SU-DHL-6 (cell line): ENCODE data around the gene EPS8.

Experiments used
- H2AFZ ChIP-seq: fragments of 200-600 bp; sonication (generic); 2 replicates; pipeline ENCODE4 v1.6.1; 2014; ENCODE audit warnings: low read depth, mild to moderate bottlenecking, moderate library complexity, mixed read lengths, antibody characterized with exemption, low read length; ENCODE audit not compliant: severe bottlenecking
- H3F3A ChIP-seq: fragments of 200-600 bp; shearing (Covaris generic); 2 replicates; pipeline ENCODE4 v1.6.0; 2016; ENCODE audit warnings: antibody characterized with exemption, mild to moderate bottlenecking; ENCODE audit not compliant: insufficient read depth
- H3K27ac ChIP-seq: fragments of 200-600 bp; sonication (generic); 2 replicates; pipeline ENCODE4 v1.5.1; 2016; ENCODE audit warnings: low read depth, mild to moderate bottlenecking, low read length, moderate library complexity, mixed read lengths
- H3K27me3 ChIP-seq: fragments of 200-600 bp; sonication (generic), shearing (Covaris generic); 2 replicates; pipeline ENCODE4 v1.6.0; 2014; ENCODE audit warnings: mild to moderate bottlenecking, low read length
- H3K36me3 ChIP-seq: fragments of 200-600 bp; sonication (generic); 2 replicates; pipeline ENCODE4 v1.6.1; 2014; ENCODE audit warnings: mild to moderate bottlenecking, low read length, mixed read lengths
- H3K4me2 ChIP-seq: fragments of 300-600, 200-600 bp; shearing (Covaris generic), sonication (generic); 2 replicates; pipeline ENCODE4 v1.6.0; 2014; ENCODE audit warnings: low read length, low read depth, mild to moderate bottlenecking; ENCODE audit not compliant: poor library complexity, severe bottlenecking
- H3K4me3 ChIP-seq: fragments of 200-600 bp; sonication (generic); 2 replicates; pipeline ENCODE4 v1.5.1; 2014; ENCODE audit warnings: antibody characterized with exemption, low read length, mild to moderate bottlenecking, mixed read lengths; ENCODE audit not compliant: insufficient read depth, poor library complexity, severe bottlenecking
- H3K79me2 ChIP-seq: fragments of 200-600 bp; sonication (generic); 2 replicates; pipeline ENCODE4 v1.6.1; 2014; ENCODE audit warnings: mild to moderate bottlenecking, low read length, moderate library complexity; ENCODE audit not compliant: insufficient read depth
- H3K9ac ChIP-seq: fragments of 200-600 bp; sonication (generic); 2 replicates; pipeline ENCODE4 v1.7.0; 2014; ENCODE audit warnings: mild to moderate bottlenecking, low read length
- H3K9me2 ChIP-seq: fragments of 200-600 bp; sonication (generic); replicated peaks from 2 replicates; pipeline ENCODE4 v1.6.1; 2014; ENCODE audit warnings: low read length; ENCODE audit not compliant: insufficient read depth
- H3K9me3 ChIP-seq: fragments of 200-600 bp; sonication (generic); 2 replicates; pipeline ENCODE4 v1.6.1; 2014; ENCODE audit warnings: low read length, mixed read lengths; ENCODE audit not compliant: insufficient read depth
- H4K20me1 ChIP-seq: fragments of 200-600 bp; sonication (generic); 2 replicates; pipeline ENCODE4 v1.6.1; 2014; ENCODE audit warnings: low read depth, mild to moderate bottlenecking, antibody characterized with exemption, low read length, moderate library complexity, mixed read lengths
- CTCF ChIP-seq: fragments of 200-600 bp; sonication (generic); IDR thresholded peaks from one replicate; pipeline ENCODE4 v1.5.1; 2017; ENCODE audit warnings: antibody characterized with exemption, mild to moderate bottlenecking, low read length, moderate library complexity; ENCODE audit not compliant: insufficient read depth, poor library complexity, severe bottlenecking
- EZH2phosphoT487 ChIP-seq: fragments of 200-600 bp; sonication (generic), shearing (Covaris generic); conservative IDR thresholded peaks from 2 replicates; pipeline ENCODE4 v1.6.1; 2018; ENCODE audit warnings: mild to moderate bottlenecking, antibody characterized with exemption, low read length, moderate library complexity, mixed read lengths

The EPS8 gene

GRCh38 chr12:15815730-15816129 lies 26.5 kb upstream of the EPS8 start:
- no peak for TF ChIP-seq CTCF
- Histone ChIP-seq H3F3A (no peaks in the 10 kb centered on the region), H2AFZ (no peak overlapping the region), H3K27me3 (no peaks in the 10 kb centered on the region), H3K79me2 (no peaks in the 10 kb centered on the region), H3K4me3 (no peak overlapping the region), H3K9ac (no peak overlapping the region), H4K20me1 (no peaks in the 10 kb centered on the region), H3K4me2 (no peak overlapping the region), H3K9me2 (no peaks in the 10 kb centered on the region), H3K36me3 (no peaks in the 10 kb centered on the region), H3K9me3 (no peaks in the 10 kb centered on the region), H3K27ac (no peak overlapping the region)

GRCh38 chr12:15811214-15812127 lies 22.3 kb upstream of the EPS8 start:
- Histone ChIP-seq H3K79me2 (no peaks in the 10 kb centered on the region), H3K27me3 (no peaks in the 10 kb centered on the region), H3K9me2 (no peaks in the 10 kb centered on the region), H3K4me3 (no peak overlapping the region), H3K4me2 (no peak overlapping the region), H4K20me1 (no peaks in the 10 kb centered on the region), H3K36me3 (no peaks in the 10 kb centered on the region), H3K9ac (no peak overlapping the region), H2AFZ (no peak overlapping the region), H3K9me3 (no peaks in the 10 kb centered on the region), H3F3A (no peaks in the 10 kb centered on the region), H3K27ac (no peak overlapping the region)
- no peak for TF ChIP-seq EZH2phosphoT487

GRCh38 chr12:15808652-15809051 lies 19.5 kb upstream of the EPS8 start:
- no peak overlapping the region for H3K4me3 ChIP-seq
- H3K9ac ChIP-seq: no peak overlapping the region
- no peak overlapping the region for H2AFZ ChIP-seq
- H3K27me3 ChIP-seq: no peaks in the 10 kb centered on the region
- H3K9me2 ChIP-seq: no peaks in the 10 kb centered on the region
- no peak overlapping the region for H3K27ac ChIP-seq
- no peaks in the 10 kb centered on the region for H3K9me3 ChIP-seq
- H3K36me3 ChIP-seq: no peaks in the 10 kb centered on the region
- H3F3A ChIP-seq: no peaks in the 10 kb centered on the region
- no peaks in the 10 kb centered on the region for H3K79me2 ChIP-seq
- H3K4me2 ChIP-seq: no peak overlapping the region
- TF ChIP-seq EZH2phosphoT487 (no peak), CTCF (no peak)
- no peaks in the 10 kb centered on the region for H4K20me1 ChIP-seq

GRCh38 chr12:15808250-15808649 lies 19.1 kb upstream of the EPS8 start:
- no peak overlapping the region for H3K4me2 ChIP-seq
- H2AFZ ChIP-seq: no peak overlapping the region
- no peak for TF ChIP-seq CTCF
- TF ChIP-seq EZH2phosphoT487: no peak
- H3K9ac ChIP-seq: no peak overlapping the region
- no peak overlapping the region for H3K4me3 ChIP-seq
- no peaks in the 10 kb centered on the region for H3K27me3 ChIP-seq
- no peaks in the 10 kb centered on the region for H3K36me3 ChIP-seq
- H3K27ac ChIP-seq: no peak overlapping the region
- no peaks in the 10 kb centered on the region for H3K9me3 ChIP-seq
- no peaks in the 10 kb centered on the region for H4K20me1 ChIP-seq
- no peaks in the 10 kb centered on the region for H3F3A ChIP-seq
- H3K79me2 ChIP-seq: no peaks in the 10 kb centered on the region
- no peaks in the 10 kb centered on the region for H3K9me2 ChIP-seq
